Measurements from ENCODE around the gene UFC1.

The UFC1 gene

DNA sequence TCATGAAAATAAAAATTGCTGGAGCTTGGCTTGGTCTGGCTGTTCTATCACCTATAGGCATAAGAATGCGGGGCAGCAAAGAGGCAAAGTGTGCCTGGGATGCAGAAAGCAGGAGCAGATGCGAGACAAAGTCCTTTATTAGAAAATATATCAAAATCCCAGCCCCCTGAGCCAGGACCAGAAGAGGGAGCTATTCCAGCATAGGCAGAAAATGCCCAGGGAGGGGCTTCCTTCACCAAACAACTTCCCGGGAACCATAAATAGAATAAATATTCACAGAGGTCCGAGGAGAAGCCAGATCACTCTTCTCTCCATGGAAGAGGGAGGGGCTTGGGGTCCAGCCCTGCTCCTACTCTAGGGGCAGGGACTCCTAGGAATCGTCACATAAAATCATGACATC, 17.4 kb downstream of the UFC1 start:
- no peak for DNase-seq (ENCODE audit: low read depth)

DNA sequence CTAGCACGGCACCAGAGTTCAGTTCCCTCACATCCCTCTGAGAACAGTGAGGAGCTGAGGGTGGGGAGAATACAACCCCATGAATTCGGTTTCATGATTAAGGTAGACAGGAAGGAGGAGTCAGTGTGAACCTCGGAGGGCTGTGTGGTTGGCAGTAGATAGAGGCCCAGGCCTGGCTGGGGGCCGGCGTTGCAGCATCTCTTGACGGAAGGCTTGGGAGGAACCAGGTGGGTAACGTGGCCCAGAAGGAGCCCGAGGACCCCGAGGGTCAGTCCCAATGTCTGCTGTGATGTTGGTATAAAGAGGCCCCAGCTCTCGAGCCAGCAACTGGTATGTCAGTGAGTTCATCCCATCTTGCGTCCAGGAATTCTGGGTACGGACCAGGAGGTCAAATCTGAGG, 17.9 kb downstream of the UFC1 start:
- no peak for DNase-seq (ENCODE audit: low read depth)

DNA sequence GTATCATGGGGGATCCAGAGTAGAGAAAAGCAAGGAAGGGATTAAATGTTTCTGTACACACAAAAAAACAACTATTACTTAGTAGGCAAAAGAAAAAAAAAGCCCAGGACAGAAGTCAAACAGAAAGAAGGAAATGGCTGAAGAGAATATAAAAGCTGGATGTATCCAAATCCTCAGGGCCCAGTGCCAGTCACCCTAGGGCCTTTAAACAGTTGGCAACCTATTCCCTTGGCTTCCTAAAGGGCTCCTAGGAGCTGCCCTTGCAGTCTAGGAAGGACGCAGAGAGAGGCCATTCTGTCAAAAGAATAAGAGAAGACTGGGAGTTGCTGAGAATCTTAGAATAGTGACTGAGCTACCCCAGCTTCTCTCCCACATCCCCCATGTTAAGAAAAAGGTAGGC, 18.6 kb downstream of the UFC1 start:
- no peak for DNase-seq (ENCODE audit: low read depth)

DNA sequence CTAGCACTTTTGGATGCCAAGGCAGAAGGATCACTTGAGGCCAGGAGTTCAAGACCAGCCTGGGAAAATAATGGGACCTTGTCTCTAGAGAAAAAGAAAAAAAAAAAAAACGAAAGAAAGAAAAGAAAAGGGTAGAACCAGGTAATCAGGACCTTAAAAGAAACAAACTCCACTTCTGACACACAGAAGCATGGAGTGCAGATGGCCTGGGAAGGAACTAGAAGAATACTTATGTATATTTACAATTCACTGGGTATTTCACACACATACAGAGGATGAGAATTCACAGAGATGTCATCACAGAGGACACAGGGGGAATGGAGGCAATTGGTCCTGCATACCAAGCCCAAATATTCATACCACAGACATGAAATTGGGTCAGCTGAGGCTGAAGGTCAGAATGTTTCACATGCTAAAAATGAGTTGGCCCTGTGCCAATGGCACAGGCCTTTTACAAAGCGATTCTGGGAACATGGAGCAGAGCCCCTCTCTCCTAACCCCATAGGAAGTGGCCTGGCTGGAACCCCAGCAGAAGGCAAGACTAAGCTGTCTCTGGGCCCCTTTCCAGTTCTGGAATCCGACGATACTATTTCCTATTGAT, 19.1 kb downstream of the UFC1 start:
- no peak for DNase-seq (ENCODE audit: low read depth)

DNA sequence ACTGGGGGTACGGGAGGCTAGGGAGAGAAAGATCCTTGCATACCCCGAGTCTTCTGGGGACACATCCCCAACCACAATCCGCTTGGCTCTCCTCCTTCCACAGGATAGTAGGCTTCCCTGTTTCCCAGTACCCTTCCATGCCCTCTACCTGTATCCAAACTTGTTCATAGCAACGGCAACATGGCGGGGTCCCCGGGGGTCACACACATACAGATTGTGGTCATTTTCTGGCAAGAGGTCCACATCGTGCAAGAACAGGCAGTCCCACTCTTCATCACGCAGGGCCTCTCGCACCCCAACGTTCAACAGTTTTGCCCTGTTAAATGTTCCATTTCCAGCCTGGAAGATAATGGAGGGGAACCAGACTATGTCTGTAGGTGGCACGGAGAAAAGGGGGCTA, 19.9 kb downstream of the UFC1 start:
- no peak for DNase-seq (ENCODE audit: low read depth)

DNA sequence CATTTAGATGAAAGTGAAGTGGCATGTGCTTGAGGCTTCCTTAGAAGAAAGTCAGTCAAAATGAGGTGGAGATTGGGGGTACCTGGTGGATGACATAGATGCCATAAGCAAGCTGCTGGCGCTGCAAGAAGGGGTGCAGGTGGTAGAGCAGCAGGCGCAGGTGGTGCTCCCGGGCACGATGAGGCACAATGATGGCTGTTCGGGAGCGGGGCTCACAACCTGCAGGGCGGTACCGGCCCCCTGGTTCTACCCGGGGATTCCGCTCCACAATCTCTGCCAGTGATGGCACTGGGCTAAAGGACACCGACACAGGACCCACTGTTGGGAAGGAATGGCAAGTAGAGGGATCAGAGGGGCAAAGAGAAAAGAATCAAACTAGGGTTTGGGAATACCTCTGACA, 21.1 kb downstream of the UFC1 start:
- DNase-seq (ENCODE audit: low read depth): no peak

DNA sequence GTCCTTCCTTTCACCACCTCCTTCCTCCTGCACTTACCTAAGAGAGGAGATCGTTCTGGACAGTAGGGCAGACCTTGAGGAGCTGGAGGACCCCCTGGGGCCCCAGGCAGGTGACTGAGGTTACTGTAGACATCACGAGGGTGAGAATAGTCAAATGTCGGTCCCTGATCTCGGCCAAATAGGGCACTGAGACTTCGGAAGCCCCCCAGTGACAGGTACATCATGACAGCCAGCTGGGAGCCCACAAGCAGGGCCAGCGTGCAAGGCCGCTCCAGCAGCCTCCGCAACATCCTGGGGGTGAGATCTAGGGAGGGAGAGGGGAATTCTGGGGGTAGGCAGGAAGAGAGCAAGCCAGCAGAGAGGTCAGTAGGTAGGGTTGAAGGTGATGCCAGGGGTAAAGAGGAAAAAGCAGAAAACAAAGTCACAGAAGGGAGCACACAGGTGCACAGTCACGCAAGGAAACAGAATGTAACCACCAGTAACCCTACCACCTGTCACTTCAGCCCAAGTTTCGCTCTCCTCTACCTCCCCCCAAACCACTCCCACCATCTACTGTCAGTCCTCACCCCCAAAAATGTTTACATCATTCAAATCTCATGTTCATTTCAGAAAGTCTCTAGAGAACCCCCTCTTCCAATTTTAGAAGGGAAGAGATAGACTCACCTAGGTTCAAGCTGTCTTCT, 22.1 kb downstream of the UFC1 start:
- no peak for DNase-seq (ENCODE audit: low read depth)

DNA sequence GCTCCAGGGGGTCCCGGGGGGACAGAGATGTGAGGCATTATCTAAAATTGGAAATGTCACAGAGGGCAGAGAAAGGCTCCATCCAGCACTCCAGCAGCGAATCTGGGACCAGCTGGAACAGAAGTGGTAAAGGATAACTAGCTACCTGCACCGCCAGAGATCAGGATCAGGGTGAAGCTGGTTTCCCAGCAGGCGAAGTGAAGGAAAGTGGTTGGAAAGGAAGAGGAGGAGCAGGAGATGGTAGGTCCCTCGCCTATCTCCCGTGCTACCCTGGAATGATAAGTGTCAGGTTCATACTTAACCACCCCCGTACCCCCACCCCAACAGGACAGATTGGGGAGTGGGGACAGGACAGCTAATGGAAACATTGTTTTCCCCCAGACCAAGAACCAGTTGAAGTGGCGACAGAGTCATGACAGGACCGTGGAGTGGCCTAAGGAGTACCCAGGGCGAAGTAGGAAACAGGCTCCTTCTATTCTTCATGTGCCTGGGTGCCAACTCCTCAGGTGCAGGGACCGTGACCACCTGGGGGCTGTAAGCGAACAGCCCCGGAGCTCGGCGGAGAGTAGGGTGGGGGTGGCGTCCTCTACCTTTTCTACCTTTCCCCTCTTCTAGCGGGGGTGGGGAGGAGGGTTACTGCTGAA, 22.8 kb downstream of the UFC1 start:
- DNase-seq (ENCODE audit: low read depth): no peak

DNA sequence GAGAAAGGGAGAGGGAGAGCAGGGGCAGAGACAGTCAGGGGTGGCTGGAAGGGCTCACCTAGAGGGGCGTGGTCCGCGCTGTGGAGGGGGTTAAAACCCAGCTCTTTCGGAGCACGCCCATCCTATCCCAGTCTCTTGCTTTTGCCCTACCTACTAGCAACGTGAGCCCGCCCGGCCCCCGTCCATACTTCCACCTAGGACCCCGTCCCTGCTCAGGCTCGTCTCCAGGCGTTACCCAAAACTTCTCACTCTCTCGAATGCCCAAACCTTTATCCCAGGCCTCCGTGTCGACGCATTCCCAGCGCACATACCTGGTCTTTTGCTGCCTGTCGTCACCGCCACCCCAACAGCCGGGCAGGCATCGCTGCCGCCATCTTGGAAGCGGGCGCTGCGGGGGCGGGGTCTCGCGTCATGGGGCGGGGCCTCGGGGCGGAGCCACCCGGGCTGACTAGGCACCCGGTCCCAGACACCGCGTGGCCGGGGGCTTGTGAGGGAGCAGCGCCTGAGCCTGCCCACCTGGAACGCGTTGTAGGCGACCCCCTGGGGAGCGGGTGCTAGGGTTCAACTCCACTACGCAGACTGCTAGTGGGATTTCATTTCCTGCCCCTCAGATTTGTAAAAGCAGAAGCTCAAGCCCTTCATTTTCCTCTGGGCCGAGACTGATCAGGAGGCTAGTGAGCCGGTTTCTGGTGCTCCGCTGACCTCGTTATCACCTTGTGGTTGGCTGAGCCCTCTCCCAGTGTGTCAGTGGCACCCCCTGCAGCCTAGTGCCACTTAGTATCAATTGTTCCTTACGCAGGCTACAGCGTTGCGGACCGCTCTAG, 23.5 kb downstream of the UFC1 start, which contains the start of gene B4GALT3:
TSS of gene B4GALT3 (minus strand) at position 396 of the 824 bp plus-strand sequence. CDS start 1,447 bp downstream, outside the sequence.
- no peak for DNase-seq (ENCODE audit: low read depth)

DNA sequence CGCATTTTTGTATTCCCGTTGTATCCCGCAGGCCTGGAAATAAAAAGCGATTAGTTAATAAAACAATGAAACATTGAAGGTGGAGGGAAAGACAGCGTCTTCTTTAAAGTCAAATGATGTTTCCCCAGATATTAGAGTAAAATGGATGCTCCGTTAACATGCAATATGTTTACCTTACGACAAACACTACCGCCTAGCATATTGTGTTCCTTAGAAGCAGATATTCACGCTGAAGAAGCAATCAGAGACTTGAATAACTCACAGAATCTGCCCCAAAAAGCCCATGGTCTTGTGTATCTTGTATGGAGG, 24.1 kb downstream of the UFC1 start:
- no peak for DNase-seq (ENCODE audit: low read depth)

DNA sequence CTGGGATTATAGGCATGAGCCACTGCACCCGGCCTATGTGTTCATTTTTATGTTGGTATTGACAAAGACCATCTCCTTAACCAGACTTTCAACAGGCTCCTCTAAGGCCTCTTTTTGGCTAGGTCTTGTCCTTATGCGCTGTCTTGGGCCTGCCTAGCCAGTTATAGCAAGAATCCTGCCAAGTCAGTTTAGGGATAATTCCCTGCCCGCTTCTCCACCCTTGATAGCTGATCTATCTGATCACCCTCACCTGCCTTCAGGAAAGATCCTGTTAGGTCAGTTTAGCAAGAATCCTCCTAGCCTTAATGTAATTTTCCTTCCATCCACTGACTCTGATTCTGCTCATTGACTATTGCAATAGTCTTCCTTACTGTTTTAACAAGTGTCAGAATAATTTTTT, 25.9 kb downstream of the UFC1 start:
- no peak for DNase-seq (ENCODE audit: low read depth)

DNA sequence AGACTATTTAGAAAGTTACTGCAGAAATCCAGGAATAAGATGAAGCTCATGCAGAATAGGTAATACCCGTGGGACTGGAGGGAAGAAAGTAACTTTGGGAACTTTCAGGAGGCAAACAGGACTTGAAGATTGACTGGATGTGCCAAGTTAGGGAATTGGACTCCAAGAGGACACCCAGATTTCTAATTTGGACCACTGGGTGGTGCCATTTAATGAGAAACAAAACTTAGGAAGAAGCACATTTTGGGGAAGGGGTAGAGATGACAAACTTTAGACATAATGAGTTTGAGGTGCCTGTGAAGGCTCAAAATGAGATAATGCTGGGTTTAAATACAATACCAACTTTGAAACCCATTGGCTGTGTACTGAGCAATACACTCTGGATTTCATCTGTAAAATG, 26.9 kb downstream of the UFC1 start:
- no peak for DNase-seq (ENCODE audit: low read depth)

DNA sequence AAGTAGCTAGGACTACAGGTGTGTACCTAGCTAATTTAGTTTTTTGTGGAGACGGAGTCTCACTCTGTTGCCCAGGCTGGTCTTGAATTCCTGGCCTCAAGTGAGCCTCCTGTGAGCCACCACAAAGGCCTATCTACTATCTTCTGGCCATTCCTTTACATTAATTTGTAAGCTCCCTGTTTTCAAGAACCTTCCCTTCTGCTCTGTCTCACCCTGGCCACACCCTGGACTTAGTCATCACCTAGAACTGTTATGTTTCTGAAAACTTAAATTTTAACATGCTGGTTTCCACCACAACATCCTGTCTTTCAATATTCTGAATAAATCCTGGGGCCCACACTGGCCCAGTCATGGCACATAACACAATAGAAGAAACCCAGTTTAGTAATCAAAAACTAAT, 28.4 kb downstream of the UFC1 start:
- no peak for DNase-seq (ENCODE audit: low read depth)

DNA sequence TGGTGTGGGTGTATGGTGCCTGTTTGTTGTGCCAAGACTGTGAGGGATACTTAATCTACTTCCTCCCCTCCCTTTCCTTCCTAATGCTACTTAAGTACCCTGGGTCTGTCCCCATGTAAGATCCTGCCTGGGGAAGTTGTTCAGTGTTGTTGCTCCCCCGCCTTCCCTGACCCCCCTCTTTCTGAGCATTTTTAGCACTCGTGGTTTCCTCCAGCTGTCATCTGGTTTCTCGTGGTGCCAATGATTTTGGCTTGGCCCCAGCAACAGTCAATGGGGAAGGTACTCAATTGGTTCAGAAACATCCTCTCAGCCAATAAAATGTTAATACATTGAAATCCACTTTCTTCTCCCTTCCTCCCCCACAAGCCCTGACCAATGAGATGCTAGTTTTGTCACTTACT, 31.5 kb downstream of the UFC1 start:
- no peak for DNase-seq (ENCODE audit: low read depth)

DNA sequence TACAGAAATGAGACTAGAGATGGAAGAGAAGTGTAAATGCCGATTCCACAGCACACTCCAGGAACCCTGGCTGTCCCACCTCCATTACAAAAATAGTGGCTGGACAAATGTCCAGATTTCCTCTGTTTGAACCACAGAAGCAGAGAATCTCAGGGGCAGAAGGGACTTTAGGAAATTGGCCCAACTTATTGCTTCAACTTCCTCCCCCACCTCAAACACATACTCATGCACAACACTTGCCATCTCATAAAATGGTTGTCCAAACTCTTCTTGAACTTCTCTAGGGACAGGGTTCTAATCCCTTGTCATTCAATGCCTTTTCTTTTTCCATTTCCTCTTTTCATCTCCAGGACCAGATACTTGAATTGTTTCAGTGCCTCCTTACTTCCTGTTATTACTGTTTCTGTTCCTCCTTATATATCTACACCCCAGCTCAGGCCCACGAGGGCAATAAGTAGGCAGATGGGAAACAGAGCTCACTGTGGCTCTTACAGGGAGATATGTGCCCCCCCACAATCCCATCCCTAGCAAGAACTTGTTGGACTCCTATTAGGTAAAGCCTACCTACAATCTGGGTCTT, 32.0 kb downstream of the UFC1 start:
- no peak for DNase-seq (ENCODE audit: low read depth)

DNA sequence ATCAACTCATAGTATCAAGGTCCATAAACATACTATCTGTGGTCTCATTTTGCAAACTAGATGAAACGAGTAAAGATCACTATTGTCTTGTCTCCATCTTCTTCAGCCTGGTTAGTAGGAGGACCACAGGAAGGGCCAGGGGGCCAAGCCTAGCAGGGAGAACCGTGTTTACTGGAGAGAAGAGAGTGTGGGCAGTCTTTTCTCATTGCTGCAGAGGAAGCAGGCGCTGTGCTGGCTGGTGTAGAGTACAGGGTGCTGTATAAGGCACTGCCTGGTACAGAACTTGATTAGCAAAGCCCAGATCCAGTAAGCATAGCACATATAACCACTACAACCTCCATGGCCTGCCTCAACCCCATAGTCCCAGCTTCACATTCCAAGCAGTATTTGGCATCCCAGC, 33.5 kb downstream of the UFC1 start:
- DNase-seq (ENCODE audit: low read depth): no peak

DNA sequence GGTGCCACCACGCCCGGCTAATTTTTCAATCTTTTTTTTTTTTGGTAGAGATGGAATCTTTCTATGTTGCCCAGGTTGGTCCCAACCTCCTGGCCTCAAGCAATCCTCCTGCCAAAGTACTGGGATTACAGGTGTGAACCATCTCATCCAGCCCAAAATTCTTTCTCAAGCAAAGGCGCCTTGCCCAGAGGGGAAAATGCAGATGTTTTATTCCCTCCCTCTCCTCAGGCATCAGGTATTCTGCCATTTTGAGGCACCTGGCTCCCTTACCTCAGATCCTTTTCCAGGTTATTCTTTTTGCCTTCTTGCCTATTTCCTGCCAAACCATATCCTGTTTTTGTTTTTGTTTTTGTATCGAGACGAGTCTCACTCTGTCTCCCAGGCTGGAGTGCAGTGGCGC, 34.6 kb downstream of the UFC1 start:
- DNase-seq (ENCODE audit: low read depth): no peak

DNA sequence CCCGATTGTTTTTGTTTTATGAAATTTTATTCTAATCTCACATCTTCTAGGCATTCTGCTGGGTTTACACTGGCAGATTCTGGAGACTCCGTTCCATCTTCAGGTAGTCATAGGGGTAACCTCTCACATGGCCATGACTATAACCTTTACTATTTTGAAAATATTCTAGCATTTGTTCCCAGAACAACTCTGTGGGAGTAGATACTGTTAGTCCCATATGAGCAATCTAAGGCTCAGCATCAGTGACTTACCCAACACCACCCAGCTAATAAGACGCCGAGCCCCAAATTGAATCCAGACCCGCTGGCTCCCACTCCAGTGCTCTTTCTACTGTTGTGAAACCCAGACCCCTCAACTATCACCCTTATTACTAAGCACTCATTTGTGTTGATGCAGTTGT, 35.3 kb downstream of the UFC1 start:
- no peak for DNase-seq (ENCODE audit: low read depth)

DNA sequence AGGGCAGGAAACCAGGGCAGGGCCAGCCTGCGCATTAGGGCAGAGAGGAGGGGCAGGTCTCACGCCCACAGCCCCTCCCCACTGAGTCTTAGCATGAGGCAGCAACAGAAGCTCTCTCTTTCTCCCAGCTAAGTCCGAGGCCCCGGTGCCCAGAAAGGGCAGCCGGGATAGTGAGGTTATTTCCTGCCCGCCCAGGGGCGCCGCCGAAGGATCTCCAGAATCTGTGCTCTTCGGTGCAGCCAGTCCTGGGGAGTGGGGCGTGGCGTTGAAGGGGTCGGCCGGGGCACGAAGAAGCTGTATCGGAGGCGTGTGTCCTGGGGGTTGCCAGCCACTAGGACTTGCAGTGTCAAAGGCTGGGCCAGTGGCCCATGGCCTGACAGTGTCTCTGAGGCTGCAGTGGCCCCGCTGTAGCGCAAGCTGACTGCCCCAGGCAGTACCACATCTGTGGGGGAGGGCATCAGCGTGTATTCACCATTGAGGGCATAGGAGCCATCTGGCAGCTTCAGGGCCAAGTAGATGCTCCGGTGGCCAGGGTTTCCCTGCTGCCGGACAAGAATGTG, 37.3 kb downstream of the UFC1 start:
- no peak for DNase-seq (ENCODE audit: low read depth)

DNA sequence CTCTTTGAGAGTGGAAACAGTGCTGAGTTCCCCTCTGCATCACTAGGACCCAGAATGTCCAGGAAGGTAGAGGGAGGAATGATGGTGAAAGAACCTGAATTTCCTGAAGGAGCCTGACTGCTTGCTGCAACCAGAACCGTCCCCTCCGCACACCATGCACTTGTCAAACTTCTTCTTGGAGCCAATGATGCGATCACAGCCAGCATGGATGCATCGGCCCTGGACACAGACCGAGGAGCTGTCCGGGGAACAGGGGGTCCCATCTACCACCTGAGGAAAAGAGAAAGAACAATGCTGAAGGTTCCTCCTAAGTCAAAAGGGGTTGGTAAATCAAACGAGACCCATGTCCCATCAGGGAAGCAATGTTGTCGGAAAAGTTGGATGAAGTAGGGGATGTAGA, 38.2 kb downstream of the UFC1 start:
- no peak for DNase-seq (ENCODE audit: low read depth)

DNA sequence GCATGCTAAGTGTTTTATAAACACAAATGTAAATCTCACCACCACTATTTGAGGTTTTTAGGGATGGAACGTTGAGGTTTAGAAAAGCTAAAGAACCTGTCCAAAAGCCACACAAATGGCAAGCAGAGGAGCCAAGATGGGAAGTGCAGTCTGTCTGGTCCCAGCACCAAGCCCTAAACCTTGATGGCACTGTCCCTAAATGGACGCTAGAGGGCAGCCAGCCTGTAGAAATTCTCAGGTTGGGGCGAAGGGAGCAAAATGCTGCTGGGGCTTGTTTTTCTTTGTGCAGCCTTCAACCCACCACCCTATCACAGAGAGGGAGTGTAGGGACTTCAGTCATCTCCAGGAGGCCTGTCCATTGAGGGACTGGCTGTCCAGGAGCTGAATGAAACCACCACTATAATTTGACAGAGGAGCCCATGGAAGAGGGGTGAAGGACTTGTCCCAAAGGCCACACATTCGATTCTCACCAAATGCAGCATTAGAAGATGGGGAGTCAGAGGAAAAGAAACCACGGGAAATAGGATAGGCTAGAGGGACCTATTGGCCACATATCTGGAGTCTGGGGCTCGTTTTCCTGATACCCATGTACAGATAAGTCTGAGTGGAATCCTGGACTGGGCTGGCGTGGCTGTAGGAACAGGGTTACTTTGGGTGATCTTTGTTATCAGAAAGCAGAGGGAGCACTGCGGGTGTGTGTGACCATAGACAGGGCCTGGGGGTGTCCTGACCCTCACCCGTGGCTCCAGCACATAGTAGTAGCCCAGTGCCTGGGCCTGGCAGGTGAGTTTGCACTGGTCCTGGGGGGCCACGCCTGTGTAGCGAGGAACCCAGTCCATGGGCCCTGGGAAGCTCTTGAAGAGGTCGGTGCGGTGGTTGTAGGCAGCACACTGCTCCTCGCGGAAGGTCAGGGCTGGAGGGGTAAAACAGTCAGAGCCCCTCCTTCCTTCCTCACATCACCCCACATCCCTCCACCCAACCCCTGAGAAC, 39.0 kb downstream of the UFC1 start:
- no peak for DNase-seq (ENCODE audit: low read depth)

Measured in non-pigmented ciliary epithelial cell (primary cell).